GM19023 (cell line): ENCODE measurements around the gene USP5.
A peak's percentile ranks its signal among the peaks of the same experiment; 100 is the strongest.

Source experiments
- ATAC-seq: cut with Tn5 transposase; IDR thresholded peaks from one replicate; pipeline ENCODE4 v1.9.1; 2021; ENCODE audit warnings: mild to moderate bottlenecking, moderate library complexity; ENCODE audit not compliant: unreplicated experiment

Gene USP5

GRCh38 chr12:6914246-6914946, 62.4 kb downstream of the USP5 start, which contains the start of gene ENO2:
ENO2 (plus strand) TSS chr12:6914580; CDS start chr12:6915833, 1,253 bp downstream.
- peak; percentile 84 for ATAC-seq

- no peak for ATAC-seq
Observed at GRCh38 chr12:6914947-6915788, 63.2 kb downstream of the USP5 start.

DNA sequence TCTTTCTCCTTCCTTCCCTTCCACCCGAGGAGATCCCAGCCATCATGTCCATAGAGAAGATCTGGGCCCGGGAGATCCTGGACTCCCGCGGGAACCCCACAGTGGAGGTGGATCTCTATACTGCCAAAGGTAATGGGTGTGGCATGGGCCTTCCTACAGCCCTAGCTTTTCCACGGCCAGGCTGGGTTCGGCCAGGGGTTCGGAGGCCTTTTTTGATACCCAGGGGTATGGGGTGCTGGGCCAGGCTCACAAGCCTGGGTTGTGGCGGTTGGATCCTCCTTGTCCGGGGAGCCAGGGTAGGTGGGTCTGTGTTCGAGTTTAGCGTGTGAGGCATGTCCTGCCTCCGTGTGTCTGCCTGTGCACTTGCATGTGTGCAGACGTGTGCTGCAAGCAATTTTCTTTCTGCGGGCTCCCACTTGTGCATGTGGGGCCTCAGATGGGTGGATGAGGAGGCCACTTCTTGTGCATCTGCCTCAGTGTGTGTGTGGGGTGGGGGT, 63.9 kb downstream of the USP5 start:
- no peak for ATAC-seq
